Hippocampal formation (tissue), 2 donors: ENCODE measurements around the gene NTM.

ENCODE experiments used
- DNase-seq, 2 donors: peaks; one replicate each; lab custom pipeline; 2025; lab: John Stamatoyannopoulos, UW

NTM gene

GRCh38 chr11:132114743-132115142 is 744.3 kb downstream of the NTM start:
- no peak for DNase-seq

- DNase-seq: no peak
These were observed 745.0 kb downstream of the NTM start for GRCh38 chr11:132115454-132115853.

GRCh38 chr11:132116516-132116915 is 746.1 kb downstream of the NTM start:
- DNase-seq: no peak

- DNase-seq: no peak
These were observed 748.2 kb downstream of the NTM start for GRCh38 chr11:132118661-132119060.

GRCh38 chr11:132119573-132119972 is 749.2 kb downstream of the NTM start:
- no peak for DNase-seq

GRCh38 chr11:132122735-132123134 is 752.3 kb downstream of the NTM start:
- no peak for DNase-seq

GRCh38 chr11:132123449-132123848 is 753.0 kb downstream of the NTM start:
- DNase-seq: no peak

- DNase-seq: no peak
These were observed 753.7 kb downstream of the NTM start for GRCh38 chr11:132123854-132124835.

GRCh38 chr11:132125988-132126871 is 755.8 kb downstream of the NTM start:
- no peak for DNase-seq

- peak; percentile 70 to 83 for DNase-seq
These were observed 756.8 kb downstream of the NTM start for GRCh38 chr11:132126973-132127899.

- no peak for DNase-seq
These were observed 757.5 kb downstream of the NTM start for GRCh38 chr11:132127900-132128288.

- no peak for DNase-seq
These were observed 760.6 kb downstream of the NTM start for GRCh38 chr11:132131047-132131446.

GRCh38 chr11:132131961-132132360 is 761.5 kb downstream of the NTM start:
- no peak for DNase-seq

- no peak for DNase-seq
These were observed 763.9 kb downstream of the NTM start for GRCh38 chr11:132134322-132134721.

- no peak for DNase-seq
These were observed 767.0 kb downstream of the NTM start for GRCh38 chr11:132137289-132137980.

- peak in 1 of 2 donors; percentile 6 for DNase-seq
These were observed 767.5 kb downstream of the NTM start for GRCh38 chr11:132137981-132138313.

GRCh38 chr11:132139181-132139580 is 768.8 kb downstream of the NTM start:
- no peak for DNase-seq

- no peak for DNase-seq
These were observed 769.6 kb downstream of the NTM start for GRCh38 chr11:132140056-132140455.

- DNase-seq: no peak
These were observed 771.7 kb downstream of the NTM start for GRCh38 chr11:132142121-132142520.

- no peak for DNase-seq
These were observed 772.1 kb downstream of the NTM start for GRCh38 chr11:132142554-132142953.

- DNase-seq: no peak
These were observed 777.0 kb downstream of the NTM start for GRCh38 chr11:132147464-132147863.
